H1 (cell line): Measurements from ENCODE around the gene FBN2. TPM values are rescaled to one million over a fixed set of nuclear protein-coding genes. Genes with fewer than 3 reads are reported as not detected.

Experiments
- CTCF ChIA-PET: fragments of 300-600 bp; sonication (Branson Sonifier 250); formaldehyde crosslinking; loops from one replicate; lab custom pipeline; 2021; ENCODE audit not compliant: partially characterized antibody; lab: Charles Lee
- POLR2A ChIA-PET: fragments of 300-600 bp; sonication (Branson Sonifier 250); formaldehyde crosslinking; loops from one replicate; lab custom pipeline; 2021; ENCODE audit warnings: inconsistent platforms; ENCODE audit not compliant: partially characterized antibody; lab: Charles Lee
- DNase-seq, 2 experiments: peaks; one replicate each; pipeline versions ENCODE4 v3.0.0 to v3.0.0-alpha.2; 2010 to 2022; ENCODE audit warnings: low spot score in 2 of 2, low read depth in 1 of 2, mixed read lengths in 1 of 2
- FAIRE-seq: peaks from 2 replicates; lab custom pipeline; 2011; peaks lifted over from hg19 to GRCh38; lab: Jason Lieb, UNC
- H2AFZ ChIP-seq: 2 replicates; pipeline ENCODE4 v1.8.1; 2012; ENCODE audit warnings: low read length, inconsistent platforms
- H2AK5ac ChIP-seq: 2 replicates; pipeline ENCODE4 v1.6.1; 2013; ENCODE audit warnings: low read depth, low read length
- H2BK120ac ChIP-seq: replicated peaks from 2 replicates; pipeline ENCODE3; 2013; ENCODE audit warnings: low read depth, low read length, inconsistent platforms
- H2BK12ac ChIP-seq: 2 replicates; pipeline ENCODE4 v1.6.1; 2013; ENCODE audit warnings: low read depth, low read length
- H2BK15ac ChIP-seq: 2 replicates; pipeline ENCODE4 v1.6.1; 2013; ENCODE audit warnings: low read length
- H2BK20ac ChIP-seq: 2 replicates; pipeline ENCODE4 v1.6.1; 2013; ENCODE audit warnings: low read length
- H2BK5ac ChIP-seq: 2 replicates; pipeline ENCODE4 v1.6.1; 2013; ENCODE audit warnings: low read depth, low read length
- H3K14ac ChIP-seq: 2 replicates; pipeline ENCODE4 v1.6.1; 2013; ENCODE audit warnings: inconsistent platforms; ENCODE audit not compliant: insufficient read length
- H3K18ac ChIP-seq: 2 replicates; pipeline ENCODE4 v1.6.1; 2013; ENCODE audit warnings: low read length; ENCODE audit errors: extremely low read depth
- H3K23ac ChIP-seq: 2 replicates; pipeline ENCODE4 v1.6.1; 2013; ENCODE audit warnings: inconsistent platforms; ENCODE audit not compliant: insufficient read length
- H3K23me2 ChIP-seq: 2 replicates; pipeline ENCODE4 v1.6.1; 2013; ENCODE audit warnings: low read depth, low read length
- H3K27ac ChIP-seq: 2 replicates; pipeline ENCODE4 v1.6.1; 2011; ENCODE audit warnings: low read depth, low read length, inconsistent platforms
- H3K27me3 ChIP-seq, 4 experiments: replicated peaks in 1 of 4; 1 replicate in 1 of 4; 2 replicates in 3 of 4; pipeline versions ENCODE4 v1.6.1 to v1.8.1; 2011 to 2013; ENCODE audit warnings: low read length in 3 of 4, mild to moderate bottlenecking in 3 of 4, inconsistent platforms in 2 of 4, mixed read lengths in 2 of 4, moderate library complexity in 1 of 4; ENCODE audit not compliant: control insufficient read depth in 3 of 4, insufficient read depth in 3 of 4; ENCODE audit errors: extremely low read depth in 1 of 4
- H3K36me3 ChIP-seq, 4 experiments: 2 replicates each; pipeline versions ENCODE4 v1.6.1 to v1.8.1; 2011 to 2013; ENCODE audit warnings: mild to moderate bottlenecking in 4 of 4, low read length in 3 of 4, moderate library complexity in 2 of 4, control low read depth in 1 of 4, inconsistent platforms in 1 of 4; ENCODE audit not compliant: insufficient read depth in 4 of 4, control insufficient read depth in 2 of 4
- H3K4ac ChIP-seq: replicated peaks from 2 replicates; pipeline ENCODE3; 2013; ENCODE audit warnings: low read length, low read depth, mixed read lengths, inconsistent platforms; ENCODE audit not compliant: insufficient read length
- H3K4me1 ChIP-seq, 4 experiments: replicated peaks in 1 of 4; 1 replicate in 1 of 4; 2 replicates in 3 of 4; pipeline versions ENCODE4 v1.6.1 to v1.8.1; 2011 to 2013; ENCODE audit warnings: low read length in 3 of 4, inconsistent platforms in 2 of 4, mixed read lengths in 1 of 4; ENCODE audit not compliant: insufficient read depth in 4 of 4, control insufficient read depth in 3 of 4
- H3K4me2 ChIP-seq, 2 experiments: 2 replicates each; pipeline versions ENCODE4 v1.6.1 to v1.8.1; 2011 to 2013; ENCODE audit warnings: low read depth in 2 of 2, low read length in 2 of 2, control low read depth in 1 of 2, inconsistent platforms in 1 of 2, mild to moderate bottlenecking in 1 of 2; ENCODE audit not compliant: insufficient read depth in 1 of 2
- H3K4me3 ChIP-seq, 4 experiments: fragments of 200-600, 300-600 bp in 1 of 4; sonication (generic), shearing (Covaris generic), sonication (Bioruptor Twin) in 1 of 4; 2 replicates each; pipeline versions ENCODE4 v1.5.1 to v1.8.1; 2011 to 2016; ENCODE audit warnings: low read length in 4 of 4, low read depth in 3 of 4, control low read depth in 2 of 4, inconsistent platforms in 2 of 4, mild to moderate bottlenecking in 2 of 4, mixed read lengths in 1 of 4, moderate library complexity in 1 of 4; ENCODE audit not compliant: insufficient read depth in 2 of 4; ENCODE audit errors: extremely low read depth in 1 of 4
- H3K56ac ChIP-seq: replicated peaks from 2 replicates; pipeline ENCODE3; 2013; ENCODE audit warnings: low read depth, mild to moderate bottlenecking, mixed read lengths, low read length, inconsistent platforms; ENCODE audit not compliant: insufficient read length
- H3K79me1 ChIP-seq: 2 replicates; pipeline ENCODE4 v1.6.1; 2013; ENCODE audit warnings: low read depth, low read length, control low read depth
- H3K79me2 ChIP-seq, 2 experiments: 2 replicates each; pipeline versions ENCODE4 v1.6.1 to v1.8.1; 2012 to 2013; ENCODE audit warnings: low read length in 2 of 2, mild to moderate bottlenecking in 2 of 2, inconsistent platforms in 1 of 2; ENCODE audit not compliant: insufficient read depth in 2 of 2, control insufficient read depth in 1 of 2
- H3K9ac ChIP-seq, 4 experiments: replicated peaks in 1 of 4; 1 replicate in 1 of 4; 2 replicates in 3 of 4; pipeline versions ENCODE4 v1.6.1 to v1.8.1; 2011 to 2013; ENCODE audit warnings: low read depth in 3 of 4, low read length in 3 of 4, control low read depth in 2 of 4, mild to moderate bottlenecking in 2 of 4, moderate library complexity in 2 of 4, inconsistent platforms in 1 of 4; ENCODE audit errors: extremely low read depth in 1 of 4
- H3K9me3 ChIP-seq, 2 experiments: 2 replicates each; pipeline versions ENCODE4 v1.6.1 to v1.8.1; 2012 to 2013; ENCODE audit warnings: mild to moderate bottlenecking in 2 of 2, moderate library complexity in 2 of 2, control low read depth in 1 of 2, inconsistent platforms in 1 of 2, low read depth in 1 of 2, low read length in 1 of 2, mixed read lengths in 1 of 2; ENCODE audit not compliant: insufficient read depth in 2 of 2
- H4K20me1 ChIP-seq, 2 experiments: replicated peaks in 1 of 2; 2 replicates each; pipeline versions ENCODE3 to v1.8.1; 2011 to 2013; ENCODE audit warnings: inconsistent platforms in 2 of 2, low read length in 2 of 2, mild to moderate bottlenecking in 1 of 2; ENCODE audit not compliant: insufficient read depth in 2 of 2, control insufficient read depth in 1 of 2
- H4K5ac ChIP-seq: 2 replicates; pipeline ENCODE4 v1.6.1; 2013; ENCODE audit warnings: low read length, low read depth, mixed read lengths, inconsistent platforms; ENCODE audit not compliant: insufficient read length
- H4K8ac ChIP-seq: 2 replicates; pipeline ENCODE4 v1.8.0; 2013; ENCODE audit warnings: mild to moderate bottlenecking, moderate library complexity, low read length, inconsistent platforms; ENCODE audit not compliant: insufficient read depth; ENCODE audit errors: extremely low read depth
- H4K91ac ChIP-seq: replicated peaks from 2 replicates; pipeline ENCODE3; 2013; ENCODE audit warnings: low read length, mixed read lengths, inconsistent platforms; ENCODE audit not compliant: insufficient read length
- CEBPB ChIP-seq: IDR thresholded peaks from 2 replicates; pipeline ENCODE4 v1.6.1; 2012; ENCODE audit warnings: low read depth, low read length
- EZH2 ChIP-seq: fragments of 200-600 bp; sonication (generic); IDR thresholded peaks from 2 replicates; pipeline ENCODE4 v1.7.1; 2012; ENCODE audit warnings: low read depth, mild to moderate bottlenecking, moderate library complexity, low read length, inconsistent platforms; ENCODE audit not compliant: severe bottlenecking
- FOSL1 ChIP-seq: IDR thresholded peaks from 2 replicates; pipeline ENCODE4 v1.6.1; 2011; ENCODE audit warnings: mild to moderate bottlenecking, low read depth, low read length, moderate library complexity; ENCODE audit not compliant: insufficient read depth
- GTF2F1 ChIP-seq: IDR thresholded peaks from 2 replicates; pipeline ENCODE4 v1.6.1; 2012; ENCODE audit warnings: low read depth, low read length, improper control_type of control experiment, borderline replicate concordance
- MAFK ChIP-seq: IDR thresholded peaks from 2 replicates; pipeline ENCODE4 v1.6.1; 2012; ENCODE audit warnings: low read depth, mild to moderate bottlenecking, improper control_type of control experiment, low read length
- NANOG ChIP-seq: IDR thresholded peaks from 2 replicates; pipeline ENCODE4 v1.6.1; 2011; ENCODE audit warnings: low read length, low read depth, mild to moderate bottlenecking, inconsistent platforms; ENCODE audit not compliant: insufficient read depth, poor library complexity, severe bottlenecking
- POU5F1 ChIP-seq: IDR thresholded peaks from 2 replicates; pipeline ENCODE4 v1.6.1; 2011; ENCODE audit warnings: low read depth, mild to moderate bottlenecking, low read length, moderate library complexity
- RAD21 ChIP-seq, 2 experiments: IDR thresholded peaks in 1 of 2; conservative IDR thresholded peaks in 1 of 2; 2 replicates each; pipeline ENCODE4 v1.6.1; 2011; ENCODE audit warnings: low read depth in 2 of 2, low read length in 2 of 2, improper control_type of control experiment in 1 of 2, inconsistent platforms in 1 of 2, mild to moderate bottlenecking in 1 of 2, moderate library complexity in 1 of 2
- SP1 ChIP-seq: IDR thresholded peaks from 2 replicates; pipeline ENCODE4 v1.6.1; 2011; ENCODE audit warnings: low read depth, low read length
- SRF ChIP-seq: IDR thresholded peaks from 2 replicates; pipeline ENCODE4 v1.6.1; 2011; ENCODE audit warnings: mild to moderate bottlenecking, low read depth, low read length, moderate library complexity
- TAF7 ChIP-seq: optimal IDR thresholded peaks from 2 replicates; pipeline ENCODE3; 2011; ENCODE audit warnings: low read depth, mild to moderate bottlenecking, inconsistent platforms, low read length, moderate library complexity, borderline replicate concordance
- TBP ChIP-seq: IDR thresholded peaks from 2 replicates; pipeline ENCODE4 v1.6.1; 2011; ENCODE audit warnings: low read depth, low read length, improper control_type of control experiment
- TCF12 ChIP-seq: IDR thresholded peaks from 2 replicates; pipeline ENCODE4 v1.6.1; 2011; ENCODE audit warnings: low read depth, mild to moderate bottlenecking, low read length
- WGBS, 2 experiments: shearing (Covaris generic) in 1 of 2; methylation state at CpG; one replicate each; pipeline versions ENCODE4 v1.1.6 to v1.1.7; 2013 to 2015; ENCODE audit warnings: low lambda C conversion rate in 2 of 2, mixed read lengths in 2 of 2, inconsistent platforms in 1 of 2, low coverage in 1 of 2, missing lambda C conversion rate in 1 of 2; ENCODE audit not compliant: insufficient replicate concordance in 2 of 2, insufficient coverage in 1 of 2, insufficient read length in 1 of 2; ENCODE audit errors: extremely low coverage in 1 of 2, missing lambda C conversion rate in 1 of 2; 5-methylcytosine and 5-hydroxymethylcytosine counted together
- polyA plus RNA-seq, 7 experiments: library from polyadenylated mRNA; depleted of rRNA in 3 of 7; stranded (reverse) in 5 of 7; unstranded in 2 of 7; fragments of >200 nt in 5 of 7; fragments of 200-250 nt in 2 of 7; gene quantifications; 1 replicate in 5 of 7; 2 replicates in 1 of 7; 4 replicates in 1 of 7; pipeline versions ENCODE4 v1.2.1 to v1.2.3, GENCODE V29; 2011 to 2013; ENCODE audit warnings: missing spikeins in 2 of 7, mixed read lengths in 2 of 7
- total RNA-seq: library from RNA; stranded (reverse); fragmentation: NEBNext Ultra II Directional; extraction: Animal tissue kit (Norgen Biotek cat#: 25700); gene quantifications from 2 replicates; pipeline ENCODE4 v1.2.1, GENCODE V29; 2021
- TF ChIP-seq, protein P1 (sequence below): IDR thresholded peaks from 2 replicates; pipeline ENCODE4 v1.6.1; 2012; ENCODE audit warnings: inconsistent platforms

FBN2 gene
- total and polyA plus RNA-seq, 2 of the 8 experiments (the other 6 are each of a cell fraction or from before 2014, with no cell fraction given): 14.1 to 16.3 TPM

DNA sequence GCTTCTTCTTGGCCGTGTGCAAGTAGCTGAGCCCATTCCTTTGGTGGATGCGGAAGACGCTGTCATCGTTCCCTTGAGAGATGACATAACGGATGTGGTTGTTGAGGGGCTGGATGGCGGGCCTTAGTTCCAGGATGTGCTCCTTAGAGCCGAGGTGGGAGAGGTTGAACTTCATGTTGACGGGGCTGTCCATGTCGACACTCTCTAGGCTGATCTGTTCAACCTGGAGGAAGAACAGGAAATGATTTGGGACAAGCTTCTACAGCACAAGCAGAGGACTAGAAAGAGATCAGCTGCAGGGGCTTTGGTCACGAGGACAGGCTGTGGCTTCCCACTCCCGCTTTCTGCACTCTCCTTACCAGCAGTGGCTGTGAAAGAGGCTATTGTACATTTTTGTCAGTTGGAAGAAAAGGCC lies 278.4 kb downstream of the FBN2 start:
- no peak overlapping the region for H4K91ac ChIP-seq
- no peaks in the 10 kb centered on the region for H3K23me2 ChIP-seq
- no peak overlapping the region for H4K5ac ChIP-seq
- H3K4me2 ChIP-seq: no peak overlapping the region
- H3K4me1 ChIP-seq: peaks cover 0 to 3% (median 0%) of the 10 kb centered on the region in 4 experiments; a peak in 1 of 7 replicates
- H3K36me3 ChIP-seq: peaks cover 0 to 5% (median 0%) of the 10 kb centered on the region in 4 experiments; a peak in 2 of 8 replicates
- no peak overlapping the region for H3K4ac ChIP-seq
- H2BK12ac ChIP-seq: no peak overlapping the region
- no peaks in the 10 kb centered on the region for H4K20me1 ChIP-seq
- no peak overlapping the region for H3K27ac ChIP-seq
- H3K23ac ChIP-seq: no peak overlapping the region
- CTCF ChIA-PET: interaction anchor here (0.5 to 1.3 kb wide), 4 partner anchors 45 to 397 kb away, joined by 3 to 4 read pairs (median 3); no protein-coding TSS in a partner anchor
- no peak overlapping the region for H3K9ac ChIP-seq
- no peak overlapping the region for H4K8ac ChIP-seq
- H3K79me2 ChIP-seq: no peaks in the 10 kb centered on the region
- no peak overlapping the region for H2BK120ac ChIP-seq
- H2AFZ ChIP-seq: no peak overlapping the region
- no peak overlapping the region for H2AK5ac ChIP-seq
- H3K18ac ChIP-seq: no peak overlapping the region
- no peak overlapping the region for H2BK15ac ChIP-seq
- H3K27me3 ChIP-seq: no peaks in the 10 kb centered on the region
- no peaks in the 10 kb centered on the region for H3K79me1 ChIP-seq
- no peak for FAIRE-seq
- H3K9me3 ChIP-seq: 0 out of 4 replicates have a peak, but pooled peaks cover 0 to 2% of the 10 kb centered on the region in 2 experiments
- no peak for DNase-seq
- POLR2A ChIA-PET: no interaction called here
- H3K4me3 ChIP-seq: no peak overlapping the region
- no peak overlapping the region for H2BK20ac ChIP-seq
- WGBS, 2 experiments: 94% methylated on average over 11 of the region's 11 CpGs; no CpG with 5 or more reads in 1 of the 2 experiments
- no peak overlapping the region for H3K14ac ChIP-seq
- no peak overlapping the region for H3K56ac ChIP-seq
- no peak overlapping the region for H2BK5ac ChIP-seq
- TF ChIP-seq CEBPB (no peak), POU5F1 (no peak), TAF7 (no peak), SP1 (no peak), TCF12 (no peak), RAD21 (IDR thresholded peaks at IDR 0.05 in 1 of 2, conservative IDR thresholded peaks at IDR 0.05 in 1 of 2; ENCODE audit: low read depth in 2 of 2, low read length in 2 of 2) (no peak), MAFK (no peak), NANOG (no peak), SRF (no peak), TBP (no peak), FOSL1 (no peak), EZH2 (no peak), GTF2F1 (no peak)
- TF ChIP-seq, protein P1, sequence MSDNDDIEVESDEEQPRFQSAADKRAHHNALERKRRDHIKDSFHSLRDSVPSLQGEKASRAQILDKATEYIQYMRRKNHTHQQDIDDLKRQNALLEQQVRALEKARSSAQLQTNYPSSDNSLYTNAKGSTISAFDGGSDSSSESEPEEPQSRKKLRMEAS: no peak
